Panc1 (cell line): ENCODE measurements around the gene ZWINT.

Experiments used
- POLR2AphosphoS5 ChIP-seq: IDR thresholded peaks from 2 replicates; pipeline ENCODE4 v1.6.1; 2012; ENCODE audit warnings: mild to moderate bottlenecking, low read depth, low read length, moderate library complexity
- REST ChIP-seq, 2 experiments: IDR thresholded peaks; 2 replicates each; pipeline ENCODE4 v1.6.1; 2011 to 2012; ENCODE audit warnings: low read depth in 2 of 2, control low read depth in 1 of 2, low read length in 1 of 2, mild to moderate bottlenecking in 1 of 2, moderate library complexity in 1 of 2; ENCODE audit not compliant: insufficient read depth in 1 of 2
- TF ChIP-seq, protein P1 (sequence below): fragments of 450-650 bp; IDR thresholded peaks from 2 replicates; pipeline ENCODE4 v1.5.1; 2017; ENCODE audit warnings: mild to moderate bottlenecking

GRCh38 chr10:56370217-56371113 is 9.4 kb upstream of the ZWINT start:
- TF ChIP-seq, protein P1, sequence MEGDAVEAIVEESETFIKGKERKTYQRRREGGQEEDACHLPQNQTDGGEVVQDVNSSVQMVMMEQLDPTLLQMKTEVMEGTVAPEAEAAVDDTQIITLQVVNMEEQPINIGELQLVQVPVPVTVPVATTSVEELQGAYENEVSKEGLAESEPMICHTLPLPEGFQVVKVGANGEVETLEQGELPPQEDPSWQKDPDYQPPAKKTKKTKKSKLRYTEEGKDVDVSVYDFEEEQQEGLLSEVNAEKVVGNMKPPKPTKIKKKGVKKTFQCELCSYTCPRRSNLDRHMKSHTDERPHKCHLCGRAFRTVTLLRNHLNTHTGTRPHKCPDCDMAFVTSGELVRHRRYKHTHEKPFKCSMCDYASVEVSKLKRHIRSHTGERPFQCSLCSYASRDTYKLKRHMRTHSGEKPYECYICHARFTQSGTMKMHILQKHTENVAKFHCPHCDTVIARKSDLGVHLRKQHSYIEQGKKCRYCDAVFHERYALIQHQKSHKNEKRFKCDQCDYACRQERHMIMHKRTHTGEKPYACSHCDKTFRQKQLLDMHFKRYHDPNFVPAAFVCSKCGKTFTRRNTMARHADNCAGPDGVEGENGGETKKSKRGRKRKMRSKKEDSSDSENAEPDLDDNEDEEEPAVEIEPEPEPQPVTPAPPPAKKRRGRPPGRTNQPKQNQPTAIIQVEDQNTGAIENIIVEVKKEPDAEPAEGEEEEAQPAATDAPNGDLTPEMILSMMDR, result no peak
- no peak for TF ChIP-seq POLR2AphosphoS5
- TF ChIP-seq REST (IDR thresholded peaks at IDR 0.05; ENCODE audit: insufficient read depth in 1 of 2, low read depth in 2 of 2, low read length in 1 of 2), result no peak
